Hematopoietic multipotent progenitor cell treated with erythropoietin and hydrocortisone succinate and interleukin-3 and kit ligand, for 4 days (in vitro differentiated cells): Measurements from ENCODE around the gene HTATSF1.

Source experiments
- DNase-seq: peaks from one replicate; pipeline ENCODE4 v3.0.0-alpha.2; 2015

The HTATSF1 gene

GRCh38 chrX:136497556-136498052 lies at the start of gene HTATSF1:
Gene HTATSF1 (plus strand): TSS chrX:136497592. CDS start chrX:136497685, 93 bp downstream.
- DNase-seq: no peak

- DNase-seq: no peak
These were observed 49.4 kb upstream of the HTATSF1 start for GRCh38 chrX:136447968-136448367.

- DNase-seq: no peak
These were observed 47.2 kb upstream of the HTATSF1 start for GRCh38 chrX:136450050-136450830.

- no peak for DNase-seq
These were observed 44.8 kb upstream of the HTATSF1 start for GRCh38 chrX:136452614-136453013.

- DNase-seq: no peak
These were observed 44.3 kb upstream of the HTATSF1 start for GRCh38 chrX:136453114-136453513.

GRCh38 chrX:136453771-136454170 lies 43.6 kb upstream of the HTATSF1 start:
- DNase-seq: no peak

- DNase-seq: no peak
These were observed 41.3 kb upstream of the HTATSF1 start for GRCh38 chrX:136456133-136456532.

- no peak for DNase-seq
These were observed 40.0 kb upstream of the HTATSF1 start for GRCh38 chrX:136457303-136457917.

- DNase-seq: no peak
These were observed 32.8 kb upstream of the HTATSF1 start for GRCh38 chrX:136464589-136464988.

GRCh38 chrX:136467303-136467702 lies 30.1 kb upstream of the HTATSF1 start:
- DNase-seq: no peak

- peak; percentile 1 for DNase-seq
These were observed 28.8 kb upstream of the HTATSF1 start for GRCh38 chrX:136468391-136469103.

GRCh38 chrX:136473663-136474062 lies 23.7 kb upstream of the HTATSF1 start:
- peak; percentile 33 for DNase-seq

- DNase-seq: no peak
These were observed 22.2 kb upstream of the HTATSF1 start for GRCh38 chrX:136475236-136475635.

GRCh38 chrX:136476501-136476900 lies 20.9 kb upstream of the HTATSF1 start:
- no peak for DNase-seq

GRCh38 chrX:136477026-136477425 lies 20.4 kb upstream of the HTATSF1 start:
- DNase-seq: no peak

- DNase-seq: no peak
These were observed 17.0 kb upstream of the HTATSF1 start for GRCh38 chrX:136480383-136480782.

GRCh38 chrX:136487647-136488046 lies 9.7 kb upstream of the HTATSF1 start, which contains the start of gene BRS3:
Gene BRS3 (plus strand): TSS chrX:136487947. CDS start chrX:136488115, 168 bp downstream.
- no peak for DNase-seq

GRCh38 chrX:136488706-136489105 lies 8.7 kb upstream of the HTATSF1 start:
- no peak for DNase-seq

- DNase-seq: no peak
These were observed 5.6 kb upstream of the HTATSF1 start for GRCh38 chrX:136491832-136492231.

GRCh38 chrX:136493011-136493410 lies 4.4 kb upstream of the HTATSF1 start:
- DNase-seq: peak; percentile 47

- DNase-seq: peak; percentile 55
These were observed 2.3 kb upstream of the HTATSF1 start for GRCh38 chrX:136495043-136495442.

GRCh38 chrX:136496186-136496763 lies 1.1 kb upstream of the HTATSF1 start:
- DNase-seq: peak; percentile 7
